ENCODE results near the gene TENM4.
"Not testable (repeated sequence)": the region's sequence is repeated elsewhere in the genome, so short reads cannot be mapped to it uniquely, and the experiment has no call there.

TENM4 gene

GRCh38 chr11:79241205-79241851 lies 199.5 kb downstream of the TENM4 start:
- DNase-seq, result no peak

DNA sequence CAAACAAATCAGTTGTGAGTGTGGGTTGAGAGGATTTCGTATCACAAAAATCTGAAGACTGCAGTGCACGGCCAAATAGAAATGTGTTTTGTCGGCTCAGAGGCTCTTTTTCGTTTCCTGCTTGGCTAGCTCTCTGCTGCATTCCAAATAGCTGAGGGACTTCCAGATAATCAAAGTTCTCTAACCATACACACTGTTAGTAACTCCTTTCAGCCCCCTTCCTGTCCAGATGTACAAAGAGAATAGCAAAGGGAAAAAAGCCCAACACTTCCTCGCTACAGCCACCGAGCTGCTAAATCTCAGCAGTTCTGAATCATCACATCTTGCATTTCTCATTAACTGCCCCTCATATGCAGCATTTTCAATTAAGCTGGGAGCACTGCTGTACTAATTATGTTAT lies 203.1 kb downstream of the TENM4 start:
- DNase-seq, result no peak

- no peak for DNase-seq
Observed at GRCh38 chr11:79237091-79237490, 203.7 kb downstream of the TENM4 start.

DNA sequence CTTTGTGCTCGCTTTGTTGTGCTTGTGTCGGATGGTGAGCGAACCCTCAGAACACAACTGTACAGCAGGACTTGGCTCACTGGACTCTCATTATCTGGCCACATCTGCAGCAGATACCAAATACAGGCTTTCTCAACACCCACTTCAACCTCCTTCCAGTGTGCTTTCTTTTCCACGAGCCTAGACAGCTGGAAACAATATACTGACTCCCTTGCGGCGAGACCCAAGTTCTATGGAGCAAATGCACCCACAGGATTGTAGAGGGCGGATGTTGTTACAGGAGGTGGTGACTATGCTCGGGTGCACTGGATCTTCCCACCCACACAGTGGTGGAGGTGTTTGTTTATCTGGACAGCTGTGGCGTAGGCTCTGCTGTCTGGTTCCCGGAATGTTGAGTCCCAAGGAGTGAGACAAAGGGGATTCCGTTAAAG lies 204.3 kb downstream of the TENM4 start:
- DNase-seq, result no peak

DNA sequence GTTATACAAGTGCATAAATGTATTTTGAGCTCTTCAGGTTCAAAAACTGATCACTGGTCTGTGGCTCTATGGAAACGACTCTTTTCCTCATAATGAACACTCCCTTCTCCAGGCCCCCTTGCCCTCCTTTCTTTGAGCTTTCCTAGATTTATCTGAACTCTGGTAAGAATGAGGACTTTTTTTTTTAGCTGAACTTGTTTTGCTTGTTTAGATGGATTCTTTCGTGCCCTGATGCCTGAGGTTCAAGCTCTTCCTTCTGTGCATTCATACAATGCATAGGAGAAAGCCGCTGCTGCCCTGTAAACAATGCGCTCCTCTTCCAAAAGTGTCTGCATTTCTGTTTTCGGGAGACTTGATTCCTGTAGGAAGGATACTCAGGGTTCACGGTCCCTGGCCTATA lies 205.1 kb downstream of the TENM4 start:
- DNase-seq, result no peak

- no peak for DNase-seq
Observed at GRCh38 chr11:79232346-79232745, 208.5 kb downstream of the TENM4 start.

GRCh38 chr11:79229047-79229446 lies 211.8 kb downstream of the TENM4 start:
- DNase-seq, result no peak

DNA sequence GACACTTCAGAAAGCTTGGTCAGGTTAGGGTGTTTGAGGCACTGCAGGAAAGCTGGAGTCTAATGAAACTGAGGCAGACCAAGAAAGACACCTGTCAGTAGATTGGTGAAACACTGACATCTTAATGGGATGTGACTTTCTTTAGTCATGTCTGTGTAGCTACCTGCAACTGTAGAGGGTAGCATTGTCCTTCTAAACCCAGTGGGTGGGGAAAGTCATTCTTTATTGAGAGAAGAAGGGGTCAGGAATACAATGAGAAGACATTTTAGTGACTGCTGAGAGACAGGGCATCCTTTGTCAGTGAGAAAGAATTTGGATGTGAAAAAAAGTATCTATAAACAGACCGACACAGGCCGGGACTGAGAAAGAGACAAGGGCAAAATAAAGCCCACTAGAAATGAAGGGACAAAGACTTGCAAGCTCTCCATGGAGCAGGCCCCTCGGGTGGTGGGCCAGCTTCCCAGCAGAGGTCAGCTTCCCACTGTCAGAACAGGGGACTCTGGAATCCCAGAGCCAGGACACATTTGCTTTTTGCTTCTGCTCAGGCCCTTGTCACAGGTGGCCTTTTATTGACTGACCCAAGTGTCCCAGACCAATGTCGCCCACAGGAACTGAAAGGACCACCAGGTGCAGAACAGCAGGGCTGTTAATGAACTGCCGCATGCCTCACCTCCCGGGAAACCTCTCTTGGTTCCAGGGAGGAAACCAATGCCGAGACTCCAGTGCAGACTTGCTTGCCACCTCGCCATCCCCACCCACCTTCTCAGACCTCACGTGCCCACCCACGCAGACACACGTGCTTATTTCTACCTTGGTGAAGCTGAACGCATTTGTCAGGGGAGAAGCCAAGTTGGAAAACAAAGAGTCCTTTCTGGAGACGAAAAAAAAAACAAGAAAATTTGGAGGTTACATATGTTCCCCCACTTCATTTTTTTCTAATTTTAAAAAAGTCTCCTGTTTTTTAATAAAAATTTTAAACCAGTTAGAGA lies 212.8 kb downstream of the TENM4 start:
- no peak for DNase-seq

GRCh38 chr11:79227308-79227707 lies 213.5 kb downstream of the TENM4 start:
- no peak for DNase-seq

DNA sequence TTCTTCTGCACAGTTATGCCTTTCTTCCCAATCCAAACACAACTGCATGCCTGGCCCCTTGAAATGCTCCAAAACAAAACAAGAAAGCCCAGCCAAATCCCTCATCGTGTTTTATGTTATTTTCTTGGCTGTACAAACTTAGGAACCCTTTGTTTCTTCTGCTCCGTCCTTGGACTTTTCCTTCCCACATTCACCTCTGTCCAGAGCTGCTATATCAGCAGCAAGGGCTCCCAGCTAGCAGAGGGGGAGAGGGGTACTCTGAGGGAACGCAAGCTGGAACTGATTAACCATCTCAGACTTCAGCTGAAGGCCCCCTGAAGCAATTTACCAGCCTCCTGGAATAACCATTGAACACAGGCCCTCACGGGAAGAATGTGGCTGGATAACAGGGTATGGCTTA lies 214.7 kb downstream of the TENM4 start:
- DNase-seq, result no peak

DNA sequence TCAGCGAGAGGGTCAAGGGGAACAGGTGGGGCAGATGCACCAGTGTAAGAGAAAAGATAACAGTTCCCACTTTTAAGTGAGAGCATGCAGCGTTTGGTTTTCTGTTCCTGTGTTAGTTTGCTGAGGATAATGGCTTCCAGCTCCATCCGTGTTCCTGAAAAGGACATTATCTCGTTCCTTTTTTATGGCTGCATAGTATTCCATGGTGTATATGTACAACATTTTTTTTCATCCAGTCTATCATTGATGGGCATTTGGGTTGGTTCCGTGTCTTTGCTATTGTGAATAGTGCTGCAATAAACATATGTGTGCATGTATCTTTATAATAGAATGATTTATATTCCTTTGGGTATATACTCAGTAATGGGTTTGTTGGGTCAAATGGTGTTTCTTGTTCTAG lies 218.7 kb downstream of the TENM4 start:
- not testable (repeated sequence) for DNase-seq

GRCh38 chr11:79221444-79222130 lies 219.2 kb downstream of the TENM4 start:
- no peak for DNase-seq

DNA sequence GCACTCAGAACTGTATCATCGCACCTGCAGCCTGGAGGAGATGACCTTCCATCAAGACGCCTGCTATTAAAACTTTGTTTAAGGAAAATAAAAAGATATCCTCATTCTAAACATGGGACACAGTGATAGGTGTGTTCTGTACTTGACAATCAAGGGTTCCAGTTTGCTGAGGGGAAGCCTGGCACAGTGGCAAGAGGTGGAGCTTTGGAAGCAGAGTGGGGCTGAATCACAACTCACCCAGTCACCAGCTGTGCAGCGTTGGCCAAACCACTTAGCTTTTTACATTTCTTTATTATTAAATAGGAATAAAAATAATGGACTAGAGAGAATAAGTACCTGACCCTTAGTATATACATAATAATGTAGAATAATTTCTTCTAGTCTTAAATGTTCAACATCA lies 220.7 kb downstream of the TENM4 start:
- no peak for DNase-seq

DNA sequence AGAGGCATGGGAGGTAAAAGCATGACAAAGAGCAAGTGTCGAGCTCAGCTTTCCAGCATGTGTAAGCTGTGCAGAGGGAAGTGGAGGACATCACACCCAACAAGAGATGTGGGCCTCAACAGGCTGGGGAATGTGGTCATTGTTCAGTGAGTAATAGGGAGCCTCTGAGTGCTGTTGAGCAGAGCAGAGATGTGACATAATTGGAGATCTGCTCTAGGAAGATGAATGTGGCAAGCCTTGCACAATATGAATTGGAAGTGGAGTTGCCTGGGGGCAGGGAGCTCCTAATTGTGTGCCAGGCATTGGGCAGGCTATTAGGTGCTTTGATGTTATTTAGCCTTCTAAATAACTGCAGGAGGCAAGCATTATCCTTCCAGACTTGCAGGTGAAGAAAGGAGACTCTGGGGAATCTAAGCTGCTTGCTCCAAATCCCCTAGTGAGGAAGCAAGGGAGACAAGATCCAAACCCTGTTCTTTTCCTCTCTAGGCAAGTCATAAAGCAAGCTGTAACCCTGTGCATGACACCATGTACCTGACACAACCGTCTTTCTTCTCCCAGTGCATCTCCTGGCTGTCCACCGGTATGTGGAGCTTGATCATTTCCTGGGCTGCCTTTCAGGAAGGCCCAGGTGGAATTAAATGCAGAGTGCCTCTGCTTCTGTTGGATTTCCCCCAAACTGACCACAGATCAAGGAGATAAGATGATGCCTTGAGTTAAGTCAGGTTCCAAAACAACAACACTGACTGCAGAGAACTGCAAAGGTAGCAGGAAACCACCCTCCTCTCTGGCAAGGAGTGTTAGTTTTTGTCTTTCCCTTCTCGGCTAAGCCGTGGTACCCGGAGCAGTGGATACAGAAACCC lies 221.4 kb downstream of the TENM4 start:
- no peak for DNase-seq

DNA sequence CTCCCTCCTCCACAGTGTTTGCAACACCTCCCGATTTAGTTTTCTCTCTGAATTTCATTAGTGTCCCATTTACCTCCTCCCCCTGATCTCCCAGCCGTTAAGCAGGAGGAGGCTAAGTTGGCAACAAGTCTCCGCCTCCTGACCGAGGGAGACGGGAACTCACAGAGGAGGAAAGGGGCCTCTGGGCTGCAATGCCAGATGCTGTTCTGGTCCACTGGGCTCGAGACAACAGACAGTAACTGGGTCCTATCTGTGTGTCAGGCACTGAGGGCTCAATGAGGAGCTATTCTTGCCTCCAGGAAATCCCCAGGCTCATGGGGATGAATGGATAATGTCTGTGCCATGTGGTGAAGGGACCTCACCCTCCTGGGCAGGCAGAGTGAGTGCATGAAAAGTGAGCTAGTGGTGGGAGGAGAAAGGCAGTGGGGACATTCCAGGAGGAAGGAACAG lies 228.1 kb downstream of the TENM4 start:
- DNase-seq, result no peak

- DNase-seq, result no peak
Observed at GRCh38 chr11:79209540-79210266, 231.1 kb downstream of the TENM4 start.

DNA sequence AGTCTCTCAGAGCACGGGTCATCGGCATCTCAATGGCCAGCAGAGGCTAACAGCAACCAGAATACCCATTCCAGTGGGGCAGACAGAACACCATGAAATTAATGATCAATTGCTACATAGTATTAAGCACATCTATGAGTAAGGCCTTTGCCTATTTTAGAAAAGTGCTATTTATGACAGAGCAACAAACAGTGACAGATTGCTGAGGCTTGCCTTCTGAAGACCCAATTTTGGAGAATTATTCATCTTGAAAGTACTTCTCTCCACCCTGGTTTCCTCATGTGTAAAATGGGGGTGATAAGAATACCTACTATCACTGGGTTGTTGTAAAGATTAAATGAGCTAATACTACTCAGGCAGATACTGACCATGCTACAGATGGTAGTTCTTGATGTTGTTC lies 232.7 kb downstream of the TENM4 start:
- DNase-seq, result no peak

GRCh38 chr11:79206951-79207350 lies 233.9 kb downstream of the TENM4 start:
- DNase-seq, result no peak

DNA sequence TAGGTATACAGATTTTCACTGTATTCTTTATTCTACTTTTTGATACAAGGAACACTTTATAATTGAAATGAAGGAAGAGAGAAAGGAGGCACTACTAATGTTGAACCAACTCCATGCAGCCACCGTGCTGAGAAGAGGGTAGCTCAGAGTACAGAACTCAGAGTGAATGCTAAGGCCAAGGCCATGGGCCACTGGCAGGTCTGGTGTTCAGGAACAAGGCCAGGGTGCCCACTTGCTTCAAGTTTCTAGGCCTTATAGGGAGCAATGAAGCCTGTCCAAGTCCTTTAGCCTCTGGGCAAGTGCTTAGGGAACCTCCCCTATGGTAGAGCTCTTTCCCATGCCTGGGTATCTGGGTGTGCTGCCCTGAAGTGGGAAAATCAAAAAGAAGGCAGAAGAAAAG lies 235.0 kb downstream of the TENM4 start:
- no peak for DNase-seq

GRCh38 chr11:79201677-79202347 lies 239.0 kb downstream of the TENM4 start:
- DNase-seq, result no peak

- no peak for DNase-seq
Observed at GRCh38 chr11:79200398-79201070, 240.3 kb downstream of the TENM4 start.

Measured in activated CD4-positive, CD25-positive, alpha-beta regulatory T cell treated with anti-CD3 and anti-CD28 coated beads, Interleukin-2, amount 50 U/mL, for 72 hours (primary cell).